Measurements from ENCODE around the gene ARFGEF3.
"Not testable (repeated sequence)": the region's sequence is repeated elsewhere in the genome, so short reads cannot be mapped to it uniquely, and the experiment has no call there.

Gene ARFGEF3

GRCh38 chr6:138175596-138175995, 13.9 kb downstream of the ARFGEF3 start:
- DNase-seq, result no peak

- DNase-seq, result no peak
These were observed 15.0 kb downstream of the ARFGEF3 start for GRCh38 chr6:138176652-138177232.

GRCh38 chr6:138182939-138183789, 21.4 kb downstream of the ARFGEF3 start:
- DNase-seq, result no peak

GRCh38 chr6:138183790-138184134, 22.0 kb downstream of the ARFGEF3 start:
- DNase-seq, result no peak

GRCh38 chr6:138184230-138184629, 22.5 kb downstream of the ARFGEF3 start:
- no peak for DNase-seq

GRCh38 chr6:138187156-138187555, 25.4 kb downstream of the ARFGEF3 start:
- DNase-seq, result no peak

GRCh38 chr6:138188278-138188941, 26.7 kb downstream of the ARFGEF3 start:
- no peak for DNase-seq

- DNase-seq, result no peak
These were observed 32.5 kb downstream of the ARFGEF3 start for GRCh38 chr6:138194287-138194686.

GRCh38 chr6:138196122-138196738, 34.5 kb downstream of the ARFGEF3 start:
- DNase-seq, result no peak

GRCh38 chr6:138197570-138197969, 35.8 kb downstream of the ARFGEF3 start:
- DNase-seq, result no peak

- no peak for DNase-seq
These were observed 36.8 kb downstream of the ARFGEF3 start for GRCh38 chr6:138198430-138199091.

- DNase-seq, result no peak
These were observed 40.1 kb downstream of the ARFGEF3 start for GRCh38 chr6:138201836-138202235.

GRCh38 chr6:138203315-138203714, 41.6 kb downstream of the ARFGEF3 start:
- DNase-seq, result no peak

- DNase-seq, result no peak
These were observed 42.6 kb downstream of the ARFGEF3 start for GRCh38 chr6:138204303-138204702.

GRCh38 chr6:138204792-138205384, 43.1 kb downstream of the ARFGEF3 start:
- DNase-seq, result no peak

GRCh38 chr6:138205437-138206094, 43.8 kb downstream of the ARFGEF3 start:
- no peak for DNase-seq

- no peak for DNase-seq
These were observed 45.1 kb downstream of the ARFGEF3 start for GRCh38 chr6:138206862-138207261.

- DNase-seq, result no peak
These were observed 49.4 kb downstream of the ARFGEF3 start for GRCh38 chr6:138211048-138211581.

GRCh38 chr6:138211601-138212000, 49.9 kb downstream of the ARFGEF3 start:
- no peak for DNase-seq

- not testable (repeated sequence) for DNase-seq
These were observed 50.8 kb downstream of the ARFGEF3 start for GRCh38 chr6:138212530-138212929.

- DNase-seq, result no peak
These were observed 53.5 kb downstream of the ARFGEF3 start for GRCh38 chr6:138215093-138215782.
